ENCODE measurements around the gene NFYC. TPM values are rescaled to one million over a fixed set of nuclear protein-coding genes. Genes with fewer than 3 reads are reported as not detected.

Gene NFYC
- polyA plus RNA-seq, 1 of the 3 experiments (the other 2 are of a cell fraction) = 72.4 TPM

DNA sequence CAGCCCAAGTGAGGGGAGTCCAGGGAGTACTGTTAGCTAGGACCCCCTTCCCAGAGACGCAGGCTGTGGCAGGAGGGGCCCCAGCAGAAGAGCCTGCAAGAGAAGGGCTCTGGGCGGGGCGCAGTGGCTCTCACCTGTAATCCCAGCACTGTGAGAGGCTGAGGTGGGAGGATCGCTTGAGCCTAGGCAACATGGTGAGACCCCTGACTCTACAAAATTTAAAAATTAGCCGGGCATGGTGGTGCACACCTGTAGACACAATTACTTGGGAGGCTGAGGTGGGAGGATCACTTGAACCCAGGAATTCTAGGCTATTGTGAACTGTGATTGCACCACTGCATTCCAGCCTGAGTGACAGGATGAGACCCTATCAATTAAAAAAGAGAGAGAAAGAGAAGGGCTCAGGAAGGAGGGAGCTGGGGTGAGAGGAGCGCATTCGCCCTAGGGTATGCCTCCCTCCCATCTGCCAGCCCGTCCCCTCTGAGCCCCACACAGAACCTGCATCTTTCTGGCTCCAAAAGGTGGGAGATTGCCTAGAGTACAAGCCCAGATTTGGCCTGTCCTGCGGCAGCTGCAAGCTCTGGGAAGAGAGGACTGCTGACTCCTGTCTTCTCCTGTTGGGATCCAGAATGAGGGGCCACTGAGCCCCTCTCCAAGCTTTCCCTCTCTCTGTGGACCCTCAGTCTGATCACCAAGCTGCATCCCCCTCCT lies 95.6 kb downstream of the NFYC start:
- TF ChIP-seq TEAD4 (IDR thresholded peaks at IDR 0.05; ENCODE audit: borderline replicate concordance, insufficient read depth) (no peak), POLR2AphosphoS5 (IDR thresholded peaks at IDR 0.05; ENCODE audit: low read depth, low read length) (no peak), EP300 (IDR thresholded peaks at IDR 0.05; ENCODE audit: borderline replicate concordance in 1 of 2, low read depth in 1 of 2, low read length in 1 of 2) (no peak), NRF1 (IDR thresholded peaks at IDR 0.05; ENCODE audit: low read depth, low read length) (no peak), GABPA (IDR thresholded peaks at IDR 0.05; ENCODE audit: low read depth) (no peak), NFIC (IDR thresholded peaks at IDR 0.05; ENCODE audit: borderline replicate concordance) (no peak), TAF1 (IDR thresholded peaks at IDR 0.05; ENCODE audit: borderline replicate concordance, low read depth, low read length) (no peak), FOXM1 (IDR thresholded peaks at IDR 0.05; ENCODE audit: low read depth) (no peak)
- ChIA-PET POLR2A (no interaction called here), CTCF (interaction anchor here (1.0 to 1.9 kb wide), 3 partner anchors 13 to 166 kb away, joined by 3 to 8 read pairs (median 3); no protein-coding TSS in a partner anchor)

DNA sequence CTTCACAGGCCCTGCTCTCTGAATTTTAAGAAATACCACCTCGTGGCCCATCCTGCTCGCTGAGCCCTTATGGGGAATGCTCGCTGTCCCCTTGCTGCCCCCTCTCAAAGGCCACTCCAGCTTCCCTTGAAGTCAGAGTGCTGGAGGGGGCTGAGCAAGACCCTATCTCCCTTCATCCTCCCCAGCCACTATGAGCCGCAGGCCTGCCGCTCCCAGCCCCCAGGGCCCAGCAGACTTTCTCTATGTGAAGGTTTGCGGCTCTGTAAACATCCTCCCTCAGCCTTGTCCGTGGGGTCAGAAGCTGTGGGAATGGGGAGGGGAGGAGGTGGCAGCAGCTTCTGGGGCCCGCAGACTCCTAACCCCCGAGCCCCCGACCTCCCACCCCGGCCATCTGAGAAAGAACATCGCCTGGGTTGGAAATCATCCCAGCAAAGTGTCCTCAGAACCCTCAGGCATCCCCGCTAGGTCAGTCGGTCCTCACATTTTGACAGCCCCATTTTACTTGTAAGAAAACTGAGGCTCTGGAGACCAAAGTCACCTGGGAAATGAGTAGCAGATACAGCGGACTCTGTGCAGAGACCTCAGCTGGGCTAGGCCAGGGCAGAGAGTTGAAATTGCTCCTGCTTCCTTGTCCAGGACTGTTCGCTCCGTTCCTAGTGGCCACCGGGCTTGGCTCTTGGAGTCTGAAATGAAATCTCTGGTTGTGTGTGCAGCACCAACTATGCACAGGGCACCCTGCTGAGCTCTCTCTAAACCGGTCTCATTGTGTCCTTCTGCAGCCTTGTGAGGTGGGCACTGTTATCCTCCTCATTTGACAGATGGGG lies 96.4 kb downstream of the NFYC start:
- Histone ChIP-seq H4K20me1 (ENCODE audit: insufficient read depth) (no peaks in the 10 kb centered on the region), H3K27ac (ENCODE audit: low read depth in 2 of 2, low read length in 1 of 2) (no peak overlapping the region), H3K4me2 (no peak overlapping the region), H2AFZ (ENCODE audit: low read depth) (no peak overlapping the region), H3K9ac (no peak overlapping the region), H3K79me2 (ENCODE audit: insufficient read depth) (no peaks in the 10 kb centered on the region), H3K9me2 (no peaks in the 10 kb centered on the region), H3F3A (replicated peaks; ENCODE audit: insufficient read depth) (no peaks in the 10 kb centered on the region), H3K9me3 (no peaks in the 10 kb centered on the region), H3K36me3 (replicated peaks in 1 of 2; ENCODE audit: control insufficient read depth in 1 of 2, insufficient read depth in 2 of 2, low read length in 1 of 2) (no peaks in the 10 kb centered on the region), H3K4me1 (ENCODE audit: control insufficient read depth in 1 of 2, insufficient read depth in 2 of 2, low read depth in 1 of 2, low read length in 1 of 2) (peaks cover 0 to 4% of the 10 kb centered on the region in 2 experiments; a peak in 1 of 4 replicates), H3K4me3 (ENCODE audit: low read depth in 2 of 2, low read length in 1 of 2) (no peak overlapping the region), H3K27me3 (ENCODE audit: insufficient read depth) (no peaks in the 10 kb centered on the region)
- DNase-seq = no peak
- CTCF ChIA-PET = interaction anchor here (1.2 to 1.9 kb wide), 3 partner anchors 13 to 165 kb away, joined by 3 to 8 read pairs (median 5); no protein-coding TSS in a partner anchor
- 90% methylated on average over 13 of the region's 19 CpGs for WGBS (ENCODE audit: low lambda C conversion rate)
- POLR2A ChIA-PET = no interaction called here
- TF ChIP-seq ELF1 (IDR thresholded peaks at IDR 0.05) (no peak), EP300 (IDR thresholded peaks at IDR 0.05; ENCODE audit: borderline replicate concordance in 1 of 2, low read depth in 1 of 2, low read length in 1 of 2) (no peak), NFIC (IDR thresholded peaks at IDR 0.05; ENCODE audit: borderline replicate concordance) (no peak)
- TF ChIP-seq, protein P1, sequence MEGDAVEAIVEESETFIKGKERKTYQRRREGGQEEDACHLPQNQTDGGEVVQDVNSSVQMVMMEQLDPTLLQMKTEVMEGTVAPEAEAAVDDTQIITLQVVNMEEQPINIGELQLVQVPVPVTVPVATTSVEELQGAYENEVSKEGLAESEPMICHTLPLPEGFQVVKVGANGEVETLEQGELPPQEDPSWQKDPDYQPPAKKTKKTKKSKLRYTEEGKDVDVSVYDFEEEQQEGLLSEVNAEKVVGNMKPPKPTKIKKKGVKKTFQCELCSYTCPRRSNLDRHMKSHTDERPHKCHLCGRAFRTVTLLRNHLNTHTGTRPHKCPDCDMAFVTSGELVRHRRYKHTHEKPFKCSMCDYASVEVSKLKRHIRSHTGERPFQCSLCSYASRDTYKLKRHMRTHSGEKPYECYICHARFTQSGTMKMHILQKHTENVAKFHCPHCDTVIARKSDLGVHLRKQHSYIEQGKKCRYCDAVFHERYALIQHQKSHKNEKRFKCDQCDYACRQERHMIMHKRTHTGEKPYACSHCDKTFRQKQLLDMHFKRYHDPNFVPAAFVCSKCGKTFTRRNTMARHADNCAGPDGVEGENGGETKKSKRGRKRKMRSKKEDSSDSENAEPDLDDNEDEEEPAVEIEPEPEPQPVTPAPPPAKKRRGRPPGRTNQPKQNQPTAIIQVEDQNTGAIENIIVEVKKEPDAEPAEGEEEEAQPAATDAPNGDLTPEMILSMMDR (IDR thresholded peaks at IDR 0.05) = no peak

More for the DNA sequence above, 95.6 kb downstream of the NFYC start:
- Histone ChIP-seq H3K4me3 (ENCODE audit: low read depth in 2 of 2, low read length in 1 of 2) (no peak overlapping the region), H3K9me2 (no peaks in the 10 kb centered on the region), H3K27ac (ENCODE audit: low read depth in 2 of 2, low read length in 1 of 2) (no peak overlapping the region), H2AFZ (ENCODE audit: low read depth) (no peak overlapping the region), H3K4me2 (no peak overlapping the region), H3K4me1 (ENCODE audit: control insufficient read depth in 1 of 2, insufficient read depth in 2 of 2, low read depth in 1 of 2, low read length in 1 of 2) (peaks cover 0 to 4% of the 10 kb centered on the region in 2 experiments; a peak in 1 of 4 replicates), H3F3A (replicated peaks; ENCODE audit: insufficient read depth) (no peaks in the 10 kb centered on the region), H3K9ac (no peak overlapping the region), H4K20me1 (ENCODE audit: insufficient read depth) (no peaks in the 10 kb centered on the region), H3K36me3 (replicated peaks in 1 of 2; ENCODE audit: control insufficient read depth in 1 of 2, insufficient read depth in 2 of 2, low read length in 1 of 2) (no peaks in the 10 kb centered on the region), H3K27me3 (ENCODE audit: insufficient read depth) (no peaks in the 10 kb centered on the region), H3K79me2 (ENCODE audit: insufficient read depth) (no peaks in the 10 kb centered on the region), H3K9me3 (no peaks in the 10 kb centered on the region)
- WGBS (ENCODE audit: low lambda C conversion rate) = 100% methylated on average over 5 of the region's 9 CpGs
- DNase-seq = no peak

Data from SK-N-SH (cell line).